Prostate gland (tissue), 2 donors: ENCODE results near the gene SCARB1. TPM values are rescaled to one million over a fixed set of nuclear protein-coding genes. Genes with fewer than 3 reads are reported as not detected.

Experiments used
- DNase-seq: peaks from one replicate; pipeline ENCODE4 v3.0.0-alpha.2; 2019; ENCODE audit warnings: low spot score
- H3K27ac ChIP-seq, 2 donors: fragments of 200-600 bp; sonication (generic); 2 replicates each; pipeline ENCODE4 v1.5.1; 2017 to 2019
- H3K27me3 ChIP-seq: fragments of 200-600 bp; sonication (generic); replicated peaks from 2 replicates; pipeline ENCODE4 v1.5.1; 2019; ENCODE audit not compliant: insufficient read depth
- H3K36me3 ChIP-seq, 2 donors: fragments of 200-600 bp; sonication (generic); 1 replicate in 1 of 2; 2 replicates in 1 of 2; pipeline versions ENCODE4 v1.5.1 to v1.8.1; 2017 to 2019
- H3K4me1 ChIP-seq: fragments of 200-600 bp; sonication (generic); replicated peaks from 2 replicates; pipeline ENCODE4 v1.5.1; 2019
- H3K4me3 ChIP-seq, 2 donors: fragments of 200-600 bp; sonication (generic); 2 replicates each; pipeline ENCODE4 v1.5.1; 2017 to 2019
- H3K9me3 ChIP-seq: fragments of 200-600 bp; sonication (generic); 2 replicates; pipeline ENCODE4 v1.5.1; 2017
- POLR2A ChIP-seq: fragments of 450-650 bp; IDR thresholded peaks from one replicate; pipeline ENCODE4 v1.6.1; 2016; ENCODE audit warnings: antibody characterized with exemption, mild to moderate bottlenecking
- POLR2AphosphoS5 ChIP-seq: sonication (generic); formaldehyde crosslinking; IDR thresholded peaks from one replicate; pipeline ENCODE4 v1.6.1; 2017; ENCODE audit warnings: antibody characterized with exemption
- WGBS: methylation state at CpG from one replicate; pipeline ENCODE4 v1.1.5; 2018; 5-methylcytosine and 5-hydroxymethylcytosine counted together
- intact Hi-C: fragments of 100-400 bp; cut with DNase I; formaldehyde crosslinking; loops from one replicate; pipeline ENCODE4 v1.14.2; 2022
- total RNA-seq, 2 donors: library from RNA; depleted of rRNA; stranded (reverse); fragments of >200 nt; gene quantifications; one replicate each; pipeline ENCODE4 v1.1.0, GENCODE V29; 2016
- TF ChIP-seq, protein P1 (sequence below), 4 experiments: fragments of 200-600 bp in 2 of 4; fragments of 450-650 bp in 2 of 4; sonication (generic) in 2 of 4; IDR thresholded peaks; 1 replicate in 3 of 4; 2 replicates in 1 of 4; pipeline ENCODE4 v1.5.1; 2016 to 2019; ENCODE audit warnings: antibody characterized with exemption in 4 of 4, mild to moderate bottlenecking in 2 of 4, moderate library complexity in 2 of 4

The SCARB1 gene
- total RNA-seq, 2 donors from 2014 or later: 28.0 to 44.4 TPM

DNA sequence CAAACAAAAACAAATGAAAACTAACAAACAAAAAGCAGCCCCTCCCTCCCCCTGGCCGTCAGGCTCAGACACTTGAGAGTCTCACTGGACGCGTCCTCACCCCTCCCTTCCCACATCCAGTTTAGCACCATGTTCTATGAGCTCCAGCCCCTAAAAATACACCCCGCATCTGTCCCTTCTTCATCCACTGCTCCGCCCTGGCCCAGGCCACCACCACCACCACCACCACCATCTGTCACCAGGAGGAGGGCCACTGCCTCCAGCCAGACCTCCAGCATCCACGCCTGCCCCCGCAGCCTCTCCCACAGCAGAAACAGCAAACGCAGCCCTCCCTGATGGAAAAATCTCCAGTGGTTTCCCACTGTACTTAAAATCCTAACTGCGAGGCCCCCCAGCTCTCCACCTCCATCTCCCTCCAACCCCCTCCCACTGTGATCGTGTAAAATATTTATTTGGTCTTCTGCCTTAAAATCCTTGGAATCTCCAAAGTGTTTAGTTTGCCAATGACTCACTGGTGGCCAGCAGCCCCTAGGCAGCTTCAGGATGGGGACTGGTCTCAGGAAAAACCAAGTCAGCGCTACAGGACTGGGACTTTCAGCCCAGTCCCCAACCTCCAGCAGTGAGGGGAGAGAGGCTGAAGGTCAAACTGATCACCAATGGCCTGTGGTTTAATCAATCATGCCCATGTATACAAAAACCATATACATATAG lies 95.1 kb downstream of the SCARB1 start:
- Histone ChIP-seq H3K27ac (no peak overlapping the region), H3K27me3 (no peaks in the 10 kb centered on the region), H3K36me3 (no peaks in the 10 kb centered on the region), H3K4me1 (no peaks in the 10 kb centered on the region), H3K9me3 (no peaks in the 10 kb centered on the region), H3K4me3 (no peak overlapping the region)
- no peak for DNase-seq
- TF ChIP-seq POLR2AphosphoS5: no peak
- TF ChIP-seq, protein P1, sequence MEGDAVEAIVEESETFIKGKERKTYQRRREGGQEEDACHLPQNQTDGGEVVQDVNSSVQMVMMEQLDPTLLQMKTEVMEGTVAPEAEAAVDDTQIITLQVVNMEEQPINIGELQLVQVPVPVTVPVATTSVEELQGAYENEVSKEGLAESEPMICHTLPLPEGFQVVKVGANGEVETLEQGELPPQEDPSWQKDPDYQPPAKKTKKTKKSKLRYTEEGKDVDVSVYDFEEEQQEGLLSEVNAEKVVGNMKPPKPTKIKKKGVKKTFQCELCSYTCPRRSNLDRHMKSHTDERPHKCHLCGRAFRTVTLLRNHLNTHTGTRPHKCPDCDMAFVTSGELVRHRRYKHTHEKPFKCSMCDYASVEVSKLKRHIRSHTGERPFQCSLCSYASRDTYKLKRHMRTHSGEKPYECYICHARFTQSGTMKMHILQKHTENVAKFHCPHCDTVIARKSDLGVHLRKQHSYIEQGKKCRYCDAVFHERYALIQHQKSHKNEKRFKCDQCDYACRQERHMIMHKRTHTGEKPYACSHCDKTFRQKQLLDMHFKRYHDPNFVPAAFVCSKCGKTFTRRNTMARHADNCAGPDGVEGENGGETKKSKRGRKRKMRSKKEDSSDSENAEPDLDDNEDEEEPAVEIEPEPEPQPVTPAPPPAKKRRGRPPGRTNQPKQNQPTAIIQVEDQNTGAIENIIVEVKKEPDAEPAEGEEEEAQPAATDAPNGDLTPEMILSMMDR (IDR thresholded peaks at IDR 0.05): no peak
- no peak for TF ChIP-seq POLR2A
- intact Hi-C loops: loop anchor here (5.0 kb wide), 1 partner anchor 411 kb away; no protein-coding TSS in a partner anchor
- 85% methylated on average over 11 of the region's 11 CpGs for WGBS

DNA sequence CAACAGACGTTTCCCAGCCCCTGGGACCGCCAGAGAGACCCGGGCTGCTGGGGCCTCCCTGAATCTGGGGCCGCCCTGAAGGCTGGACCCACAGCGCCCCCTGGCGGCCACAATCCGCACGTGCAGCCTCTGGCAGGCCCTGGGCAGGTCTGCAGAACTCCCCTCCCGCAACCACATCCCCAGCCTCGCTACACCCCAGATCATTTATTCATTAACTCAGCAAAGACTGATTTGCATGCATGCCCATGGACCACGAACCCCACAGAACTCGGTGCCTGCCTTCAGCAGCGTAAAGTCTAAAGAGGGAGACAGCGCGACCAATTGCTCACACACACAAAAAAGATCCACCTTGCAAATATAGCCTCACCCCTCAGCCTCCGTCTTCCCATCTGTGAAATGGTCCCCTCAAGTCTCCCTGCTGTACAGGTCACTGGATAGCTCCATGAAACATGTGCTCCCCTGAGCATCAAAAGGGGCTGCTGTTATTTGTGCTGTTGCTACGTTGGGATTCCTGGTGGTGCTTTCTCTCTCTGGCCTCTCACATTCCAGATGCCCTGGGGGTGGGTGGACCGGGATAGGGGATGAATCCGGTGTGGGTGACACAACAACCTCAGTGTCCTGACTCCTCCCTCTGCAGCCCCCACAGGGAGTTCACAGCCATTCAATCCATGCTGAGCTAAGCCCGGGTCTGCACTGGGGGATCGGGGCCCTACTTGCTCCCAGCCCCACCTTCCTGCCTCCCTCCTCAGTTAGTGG lies 96.4 kb downstream of the SCARB1 start:
- Histone ChIP-seq H3K27me3 (no peaks in the 10 kb centered on the region), H3K27ac (peak overlapping the region in 1 of 2 donors; percentile 2), H3K4me1 (no peaks in the 10 kb centered on the region), H3K9me3 (no peaks in the 10 kb centered on the region), H3K4me3 (no peak overlapping the region), H3K36me3 (no peaks in the 10 kb centered on the region)
- TF ChIP-seq POLR2A (no peak), POLR2AphosphoS5 (peak; percentile 50)
- TF ChIP-seq, protein P1 (IDR thresholded peaks at IDR 0.05): peak; percentile 98 to 100 (median 98)
- DNase-seq: peak; percentile 61
- intact Hi-C loops: loop anchor here (2.0 to 5.0 kb wide), 4 partner anchors 198 to 730 kb away; no protein-coding TSS in a partner anchor
- 31% methylated on average over 21 of the region's 21 CpGs for WGBS

DNA sequence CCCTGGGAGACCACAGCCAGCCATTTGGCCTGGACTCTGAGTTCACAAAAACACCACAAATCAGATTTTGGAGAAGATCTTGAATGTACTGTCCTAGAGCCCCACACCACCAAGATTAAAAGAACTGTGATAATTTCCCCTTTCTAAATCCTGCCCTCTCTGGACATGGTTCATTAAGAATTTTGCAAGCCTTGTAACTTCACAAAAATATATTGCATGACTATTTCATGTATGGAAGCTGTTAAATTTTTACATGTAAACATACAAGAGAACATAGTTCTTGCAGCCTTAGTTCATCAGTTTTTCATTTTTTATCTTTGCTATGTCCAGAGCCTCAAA lies 97.0 kb downstream of the SCARB1 start:
- H3K4me1 ChIP-seq: no peaks in the 10 kb centered on the region
- intact Hi-C loops: loop anchor here (2.0 to 5.0 kb wide), 4 partner anchors 198 to 730 kb away; no protein-coding TSS in a partner anchor
- no peak for DNase-seq
- no peak overlapping the region for H3K4me3 ChIP-seq
- TF ChIP-seq POLR2A: no peak
- TF ChIP-seq, protein P1 (IDR thresholded peaks at IDR 0.05): no peak
- TF ChIP-seq POLR2AphosphoS5: no peak
- no peaks in the 10 kb centered on the region for H3K9me3 ChIP-seq
- peak overlapping the region; percentile 2 to 63 for H3K27ac ChIP-seq
- H3K27me3 ChIP-seq: no peaks in the 10 kb centered on the region
- H3K36me3 ChIP-seq: no peaks in the 10 kb centered on the region

DNA sequence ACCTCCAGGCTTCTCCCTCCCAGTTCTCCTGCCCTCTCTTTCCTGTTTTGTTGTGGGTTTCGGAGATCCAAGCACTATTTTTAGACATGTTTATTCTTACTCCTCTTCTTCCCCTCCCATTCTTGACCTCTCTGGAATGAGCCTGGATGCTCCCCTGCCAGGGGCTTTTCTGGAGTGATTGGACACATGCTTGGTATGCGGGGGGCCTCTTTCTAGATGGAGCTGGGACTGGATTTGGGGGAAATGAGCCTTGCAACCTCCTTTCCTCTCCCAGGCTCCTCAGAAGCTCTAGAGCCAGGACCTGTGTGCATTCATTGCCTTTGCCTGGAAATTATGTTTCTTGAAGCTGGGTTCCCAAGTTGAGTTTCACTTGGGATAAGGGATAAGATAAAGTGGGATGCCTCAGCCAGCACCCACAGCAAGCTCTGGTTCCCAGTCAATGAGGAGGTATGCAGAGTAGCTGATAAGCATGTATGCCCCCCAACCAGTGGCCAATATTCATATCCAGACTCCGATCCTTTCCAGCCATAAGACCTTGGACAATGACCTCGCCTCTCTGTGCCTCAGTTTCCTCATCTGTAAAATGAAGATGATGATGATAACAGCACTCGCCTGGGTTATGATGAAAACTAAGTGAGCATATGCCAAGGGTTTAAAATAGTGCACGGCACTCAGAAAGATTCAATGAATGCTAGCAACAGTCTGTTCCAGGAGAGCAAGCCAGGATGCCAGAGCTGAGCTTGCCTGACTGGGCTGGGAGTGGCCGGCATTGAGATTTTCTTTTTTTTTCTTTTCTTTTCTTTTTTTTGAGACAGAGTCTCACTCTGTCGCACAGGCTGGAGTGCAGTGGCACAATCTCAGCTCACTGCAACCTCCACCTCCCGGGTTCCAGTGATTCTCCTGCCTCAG lies 97.8 kb downstream of the SCARB1 start:
- no peaks in the 10 kb centered on the region for H3K4me1 ChIP-seq
- WGBS: 63% methylated on average over 9 of the region's 9 CpGs
- H3K9me3 ChIP-seq: no peaks in the 10 kb centered on the region
- H3K27me3 ChIP-seq: no peaks in the 10 kb centered on the region
- H3K27ac ChIP-seq: peak overlapping the region; percentile 2 to 63
- intact Hi-C loops: loop anchor here (2.0 to 5.0 kb wide), 4 partner anchors 197 to 729 kb away; no protein-coding TSS in a partner anchor
- no peak for DNase-seq
- no peaks in the 10 kb centered on the region for H3K36me3 ChIP-seq
- no peak for TF ChIP-seq POLR2AphosphoS5
- TF ChIP-seq, protein P1 (IDR thresholded peaks at IDR 0.05): no peak
- no peak for TF ChIP-seq POLR2A
- H3K4me3 ChIP-seq: no peak overlapping the region
